Epithelial cell of proximal tubule (primary cell): ENCODE measurements around the gene SLC12A8. TPM values are rescaled to one million over a fixed set of nuclear protein-coding genes. Genes with fewer than 3 reads are reported as not detected.
A peak's percentile ranks its signal among the peaks of the same experiment; 100 is the strongest.

Experiments used
- DNase-seq: peaks from one replicate; pipeline ENCODE4 v3.0.0-alpha.2; 2011; ENCODE audit warnings: low read depth
- H3K4me3 ChIP-seq: 2 replicates; pipeline ENCODE4 v1.5.1; 2011; ENCODE audit warnings: low read depth, mild to moderate bottlenecking, low read length
- CTCF ChIP-seq: conservative IDR thresholded peaks from 2 replicates; pipeline ENCODE4 v1.5.1; 2012; ENCODE audit warnings: low read depth, mild to moderate bottlenecking, low read length
- total RNA-seq: library from RNA; depleted of rRNA; stranded (reverse); fragments of >200 nt; gene quantifications from 2 replicates; pipeline ENCODE4 v1.2.3, GENCODE V29; 2015

The SLC12A8 gene
- total RNA-seq, 1 donor from 2014 or later = 17.9 TPM

- TF ChIP-seq CTCF = no peak
- no peak overlapping the region for H3K4me3 ChIP-seq
- no peak for DNase-seq
Observed at GRCh38 chr3:125166599-125167136, 45.9 kb downstream of the SLC12A8 start.

GRCh38 chr3:125165948-125166553 lies 46.5 kb downstream of the SLC12A8 start:
- no peak for DNase-seq
- no peak for TF ChIP-seq CTCF
- H3K4me3 ChIP-seq = no peak overlapping the region

GRCh38 chr3:125165189-125165947 lies 47.2 kb downstream of the SLC12A8 start:
- peak; percentile 64 for TF ChIP-seq CTCF
- H3K4me3 ChIP-seq = no peak overlapping the region
- DNase-seq = no peak

- DNase-seq = no peak
- H3K4me3 ChIP-seq = no peak overlapping the region
- peak; percentile 21 for TF ChIP-seq CTCF
Observed at GRCh38 chr3:125163739-125164601, 48.6 kb downstream of the SLC12A8 start.

- H3K4me3 ChIP-seq = no peak overlapping the region
- no peak for TF ChIP-seq CTCF
- DNase-seq = no peak
Observed at GRCh38 chr3:125161607-125162219, 50.8 kb downstream of the SLC12A8 start.

GRCh38 chr3:125160606-125161371 lies 51.8 kb downstream of the SLC12A8 start:
- DNase-seq = no peak

More at GRCh38 chr3:125160606-125161371, 51.8 kb downstream of the SLC12A8 start:
- TF ChIP-seq CTCF = no peak
- H3K4me3 ChIP-seq = no peak overlapping the region
